HG03571 (cell line): Measurements from ENCODE around the gene ABLIM1.
"Not testable (repeated sequence)": the region's sequence is repeated elsewhere in the genome, so short reads cannot be mapped to it uniquely, and the experiment has no call there.

ENCODE experiments used
- ATAC-seq: cut with Tn5 transposase; IDR thresholded peaks from one replicate; pipeline ENCODE4 v1.9.1; 2021; ENCODE audit not compliant: unreplicated experiment

The ABLIM1 gene

GRCh38 chr10:114658175-114658574 lies at the start of gene ABLIM1:
TSS of gene ABLIM1 (minus strand) at chr10:114658275. CDS start at chr10:114658200, 75 bp downstream.
- no peak for ATAC-seq

- ATAC-seq, result no peak
Observed at GRCh38 chr10:114706458-114707055, 48.5 kb upstream of the ABLIM1 start.

GRCh38 chr10:114704679-114705078 lies 46.6 kb upstream of the ABLIM1 start:
- ATAC-seq, result no peak

GRCh38 chr10:114703377-114704107 lies 45.5 kb upstream of the ABLIM1 start:
- no peak for ATAC-seq

GRCh38 chr10:114698271-114699061 lies 40.4 kb upstream of the ABLIM1 start:
- ATAC-seq, result no peak

- no peak for ATAC-seq
Observed at GRCh38 chr10:114697061-114697598, 39.1 kb upstream of the ABLIM1 start.

GRCh38 chr10:114696301-114696700 lies 38.2 kb upstream of the ABLIM1 start:
- not testable (repeated sequence) for ATAC-seq

- no peak for ATAC-seq
Observed at GRCh38 chr10:114694752-114695151, 36.7 kb upstream of the ABLIM1 start.

- no peak for ATAC-seq
Observed at GRCh38 chr10:114694062-114694461, 36.0 kb upstream of the ABLIM1 start.

GRCh38 chr10:114691442-114691941 lies 33.4 kb upstream of the ABLIM1 start:
- ATAC-seq, result no peak

GRCh38 chr10:114688786-114689185 lies 30.7 kb upstream of the ABLIM1 start:
- ATAC-seq, result no peak

- no peak for ATAC-seq
Observed at GRCh38 chr10:114687459-114687858, 29.4 kb upstream of the ABLIM1 start.

- no peak for ATAC-seq
Observed at GRCh38 chr10:114686013-114686412, 27.9 kb upstream of the ABLIM1 start.

GRCh38 chr10:114685456-114685855 lies 27.4 kb upstream of the ABLIM1 start:
- no peak for ATAC-seq

GRCh38 chr10:114684822-114685209 lies 26.7 kb upstream of the ABLIM1 start:
- no peak for ATAC-seq

GRCh38 chr10:114684084-114684821 lies 26.2 kb upstream of the ABLIM1 start:
- ATAC-seq, result no peak

GRCh38 chr10:114683593-114683992 lies 25.5 kb upstream of the ABLIM1 start:
- ATAC-seq, result no peak

- no peak for ATAC-seq
Observed at GRCh38 chr10:114683162-114683561, 25.1 kb upstream of the ABLIM1 start.

GRCh38 chr10:114682532-114682931 lies 24.5 kb upstream of the ABLIM1 start:
- no peak for ATAC-seq

GRCh38 chr10:114682121-114682520 lies 24.0 kb upstream of the ABLIM1 start:
- ATAC-seq, result no peak

- no peak for ATAC-seq
Observed at GRCh38 chr10:114681542-114681941, 23.5 kb upstream of the ABLIM1 start.
